Measurements from ENCODE around the gene CHURC1.

DNA sequence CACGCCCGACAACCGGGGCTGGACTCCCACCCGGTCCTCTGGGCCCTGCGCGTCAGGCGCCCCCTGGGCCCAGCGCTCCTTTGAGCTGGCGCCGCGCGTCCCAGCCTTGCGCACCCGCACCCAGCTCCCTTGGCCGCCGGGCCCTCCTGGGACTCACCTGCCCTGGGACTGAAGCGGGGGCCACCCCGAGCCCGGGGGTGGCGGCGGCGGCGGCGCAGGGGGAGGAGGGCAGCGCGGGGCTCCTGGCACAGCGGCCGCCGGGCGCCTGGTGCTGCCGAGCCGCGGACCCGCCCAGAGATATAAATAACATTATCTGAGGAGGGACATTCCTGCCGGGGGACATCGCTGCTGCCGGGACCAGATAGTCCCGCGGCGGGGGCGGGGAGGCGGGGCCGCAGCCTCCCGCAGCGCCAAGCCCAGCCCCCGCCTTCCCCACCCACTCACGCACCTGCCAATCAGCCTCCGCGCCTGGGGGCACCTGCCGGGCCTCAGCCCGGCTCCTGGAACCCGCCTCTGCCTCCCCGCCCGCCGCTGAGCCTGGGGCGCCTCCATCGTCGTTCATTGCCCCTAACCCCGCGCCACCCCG is 34.5 kb upstream of the CHURC1 start, which contains the start of gene SPTB:
- TF ChIP-seq CTCF (IDR thresholded peaks at IDR 0.05) (no peak), POLR2A (IDR thresholded peaks at IDR 0.05) (no peak)
